ENCODE data around the gene TRIM61.
"Not testable (repeated sequence)": the region's sequence is repeated elsewhere in the genome, so short reads cannot be mapped to it uniquely, and the experiment has no call there.

The TRIM61 gene

GRCh38 chr4:165009493-165010227, 32.2 kb upstream of the TRIM61 start:
- no peak overlapping the region for H3K4me3 ChIP-seq (ENCODE audit: low read length)
- TF ChIP-seq CTCF (conservative IDR thresholded peaks at IDR 0.05; ENCODE audit: low read depth, low read length), result no peak
- no peak for DNase-seq (ENCODE audit: low read depth)

- no peak overlapping the region for H3K4me3 ChIP-seq (ENCODE audit: low read length)
- no peak for DNase-seq (ENCODE audit: low read depth)
- TF ChIP-seq CTCF (conservative IDR thresholded peaks at IDR 0.05; ENCODE audit: low read depth, low read length), result no peak
Measured at GRCh38 chr4:165006886-165007285, 29.4 kb upstream of the TRIM61 start.

- TF ChIP-seq CTCF (conservative IDR thresholded peaks at IDR 0.05; ENCODE audit: low read depth, low read length), result no peak
- no peak for DNase-seq (ENCODE audit: low read depth)
- no peak overlapping the region for H3K4me3 ChIP-seq (ENCODE audit: low read length)
Measured at GRCh38 chr4:165006456-165006855, 29.0 kb upstream of the TRIM61 start.

GRCh38 chr4:165005352-165005925, 28.0 kb upstream of the TRIM61 start:
- no peak for DNase-seq (ENCODE audit: low read depth)
- TF ChIP-seq CTCF (conservative IDR thresholded peaks at IDR 0.05; ENCODE audit: low read depth, low read length), result no peak

GRCh38 chr4:165001957-165002356, 24.5 kb upstream of the TRIM61 start:
- DNase-seq (ENCODE audit: low read depth); H3K4me3 ChIP-seq (ENCODE audit: low read length): not testable (repeated sequence)

More at GRCh38 chr4:165005352-165005925, 28.0 kb upstream of the TRIM61 start:
- H3K4me3 ChIP-seq (ENCODE audit: low read length), result no peak overlapping the region

GRCh38 chr4:164998526-164999080, 21.1 kb upstream of the TRIM61 start:
- DNase-seq (ENCODE audit: low read depth); H3K4me3 ChIP-seq (ENCODE audit: low read length): not testable (repeated sequence)

GRCh38 chr4:164997941-164998340, 20.5 kb upstream of the TRIM61 start:
- no peak overlapping the region for H3K4me3 ChIP-seq (ENCODE audit: low read length)
- TF ChIP-seq CTCF (conservative IDR thresholded peaks at IDR 0.05; ENCODE audit: low read depth, low read length), result no peak
- DNase-seq (ENCODE audit: low read depth), result no peak

GRCh38 chr4:164997324-164997723, 19.9 kb upstream of the TRIM61 start:
- DNase-seq (ENCODE audit: low read depth), result no peak
- TF ChIP-seq CTCF (conservative IDR thresholded peaks at IDR 0.05; ENCODE audit: low read depth, low read length), result no peak
- H3K4me3 ChIP-seq (ENCODE audit: low read length), result no peak overlapping the region

- not testable (repeated sequence) for DNase-seq (ENCODE audit: low read depth); H3K4me3 ChIP-seq (ENCODE audit: low read length)
Measured at GRCh38 chr4:164996123-164996522, 18.7 kb upstream of the TRIM61 start.

GRCh38 chr4:164990786-164991185, 13.3 kb upstream of the TRIM61 start:
- not testable (repeated sequence) for DNase-seq (ENCODE audit: low read depth); H3K4me3 ChIP-seq (ENCODE audit: low read length)

Data from retinal pigment epithelial cell (primary cell).